Testis (tissue), 2 donors: Measurements from ENCODE around the gene GRK3.

ENCODE experiments used
- CTCF ChIP-seq, 3 experiments: fragments of 450-650 bp in 2 of 3; fragments of 200-600 bp in 1 of 3; sonication (generic) in 1 of 3; IDR thresholded peaks; one replicate each; pipeline ENCODE4 v1.5.1; 2016 to 2019; ENCODE audit warnings: antibody characterized with exemption in 3 of 3, mild to moderate bottlenecking in 2 of 3, moderate library complexity in 1 of 3
- POLR2A ChIP-seq: fragments of 450-650 bp; IDR thresholded peaks from one replicate; pipeline ENCODE4 v1.6.1; 2017; ENCODE audit warnings: antibody characterized with exemption, mild to moderate bottlenecking, moderate library complexity

GRCh38 chr22:25636323-25636722, 71.8 kb downstream of the GRK3 start:
- no peak for TF ChIP-seq POLR2A
- TF ChIP-seq CTCF (IDR thresholded peaks at IDR 0.05): no peak
